Stimulated activated CD8-positive, alpha-beta memory T cell treated with anti-CD3 and anti-CD28 coated beads, Interleukin-15, amount 100 ng/mL, for 48 hours (primary cell): Measurements from ENCODE around the gene APOBEC3F.
"Not testable (repeated sequence)": the region's sequence is repeated elsewhere in the genome, so short reads cannot be mapped to it uniquely, and the experiment has no call there.

Experiments used
- DNase-seq, 2 donors: peaks; one replicate each; pipeline ENCODE4 v3.0.0-alpha.2; 2020; ENCODE audit warnings: low read depth in 2 of 2

APOBEC3F gene

DNA sequence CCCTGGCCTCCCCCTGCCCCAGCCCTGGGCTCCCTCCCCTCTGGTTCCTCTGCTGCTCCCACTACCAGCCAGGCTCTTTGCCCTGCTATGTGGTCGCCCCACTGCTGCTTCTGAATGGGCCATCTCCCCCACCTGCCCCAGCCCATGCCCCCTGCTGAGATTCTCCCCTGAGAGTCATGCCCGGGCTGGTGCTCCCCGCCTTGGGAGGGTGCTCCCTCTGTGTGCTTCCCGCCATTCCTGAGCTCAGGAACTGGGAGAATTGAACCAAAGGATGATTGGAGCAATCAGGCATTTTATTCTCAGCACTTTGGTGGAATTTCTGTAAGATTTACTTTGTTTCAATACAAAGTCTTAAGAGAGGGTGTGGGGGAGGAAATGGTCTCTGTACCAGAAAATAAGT, 12.9 kb upstream of the APOBEC3F start:
- no peak for DNase-seq

DNA sequence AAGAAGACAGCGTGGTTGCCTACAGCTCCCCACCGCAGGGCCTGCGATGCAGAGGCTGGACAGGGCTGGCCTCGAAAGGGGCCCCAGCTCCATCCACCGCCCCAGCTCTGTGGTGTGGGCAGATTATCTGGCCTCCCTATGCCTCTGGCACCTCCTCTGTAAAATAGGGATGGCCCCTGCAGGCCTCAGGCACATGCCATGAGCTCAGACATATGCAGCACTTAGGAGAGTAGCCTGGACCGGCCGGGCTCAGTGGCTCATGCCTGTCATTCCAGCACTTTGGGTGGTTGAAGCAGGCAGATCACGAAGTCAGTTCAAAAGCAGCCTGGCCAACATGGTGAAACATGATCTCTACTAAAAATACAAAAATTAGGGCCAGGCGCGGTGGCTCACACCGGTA, 12.4 kb upstream of the APOBEC3F start:
- DNase-seq = no peak

DNA sequence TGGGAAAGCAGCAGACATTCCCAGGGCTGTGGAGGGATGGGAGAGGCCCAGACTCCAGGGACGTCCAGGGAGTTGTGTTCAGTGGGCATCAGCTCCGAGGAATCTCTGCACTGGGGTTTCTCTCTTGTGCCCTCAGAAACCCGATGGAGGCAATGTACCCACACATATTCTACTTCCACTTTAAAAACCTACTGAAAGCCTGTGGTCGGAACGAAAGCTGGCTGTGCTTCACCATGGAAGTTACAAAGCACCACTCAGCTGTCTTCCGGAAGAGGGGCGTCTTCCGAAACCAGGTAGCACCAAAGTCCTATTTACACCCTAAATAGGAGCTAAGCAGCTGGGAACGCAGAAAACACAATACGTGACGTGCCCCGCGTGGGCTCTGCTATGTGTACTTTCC, 11.4 kb upstream of the APOBEC3F start:
- DNase-seq = no peak

DNA sequence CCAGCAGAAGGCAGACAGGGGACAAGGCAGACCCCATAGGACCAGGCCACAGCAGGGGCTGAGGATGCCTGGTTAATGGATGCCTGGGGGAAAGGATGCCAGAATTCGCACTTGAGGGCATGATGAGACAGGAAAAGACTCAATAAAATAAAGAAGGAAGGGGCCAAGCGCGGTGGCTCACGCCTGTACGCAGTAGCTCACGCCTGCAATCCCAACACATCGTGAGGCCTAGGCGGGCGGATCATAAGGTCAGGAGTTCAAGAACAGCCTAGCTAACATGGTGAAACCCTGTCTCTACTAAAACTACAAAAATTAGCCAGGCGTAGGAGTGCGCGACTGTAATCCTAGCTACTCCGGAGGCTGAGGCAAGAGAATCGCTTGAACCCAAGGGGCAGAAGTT, 10.0 kb upstream of the APOBEC3F start:
- no peak for DNase-seq

DNA sequence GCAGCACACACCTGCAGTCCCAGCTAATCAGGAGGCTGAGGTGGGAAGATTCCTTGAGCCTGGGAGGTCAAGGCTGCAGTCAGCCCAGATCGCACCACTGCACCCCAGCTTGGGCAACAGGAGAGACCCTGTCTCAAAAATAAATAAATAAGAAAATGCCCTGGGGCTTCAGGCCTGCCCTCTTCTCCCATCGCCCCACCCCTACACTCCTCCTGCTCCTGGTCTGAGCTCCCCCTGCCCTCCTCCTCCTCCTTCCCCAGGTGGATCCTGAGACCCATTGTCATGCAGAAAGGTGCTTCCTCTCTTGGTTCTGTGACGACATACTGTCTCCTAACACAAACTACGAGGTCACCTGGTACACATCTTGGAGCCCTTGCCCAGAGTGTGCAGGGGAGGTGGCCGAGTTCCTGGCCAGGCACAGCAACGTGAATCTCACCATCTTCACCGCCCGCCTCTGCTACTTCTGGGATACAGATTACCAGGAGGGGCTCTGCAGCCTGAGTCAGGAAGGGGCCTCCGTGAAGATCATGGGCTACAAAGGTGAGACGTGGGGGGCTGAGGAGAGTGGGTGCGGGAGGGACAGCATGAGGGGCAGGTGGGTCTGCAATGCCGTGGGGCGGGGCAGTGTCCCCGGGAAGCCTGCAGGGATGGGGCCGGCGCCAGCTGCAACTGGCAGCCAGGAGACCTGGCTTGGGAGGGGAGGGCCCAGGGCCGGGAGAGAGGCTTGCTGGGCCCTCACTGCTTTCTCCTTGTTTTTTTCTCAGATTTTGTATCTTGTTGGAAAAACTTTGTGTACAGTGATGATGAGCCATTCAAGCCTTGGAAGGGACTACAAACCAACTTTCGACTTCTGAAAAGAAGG, 9.0 kb upstream of the APOBEC3F start:
- not testable (repeated sequence) for DNase-seq

DNA sequence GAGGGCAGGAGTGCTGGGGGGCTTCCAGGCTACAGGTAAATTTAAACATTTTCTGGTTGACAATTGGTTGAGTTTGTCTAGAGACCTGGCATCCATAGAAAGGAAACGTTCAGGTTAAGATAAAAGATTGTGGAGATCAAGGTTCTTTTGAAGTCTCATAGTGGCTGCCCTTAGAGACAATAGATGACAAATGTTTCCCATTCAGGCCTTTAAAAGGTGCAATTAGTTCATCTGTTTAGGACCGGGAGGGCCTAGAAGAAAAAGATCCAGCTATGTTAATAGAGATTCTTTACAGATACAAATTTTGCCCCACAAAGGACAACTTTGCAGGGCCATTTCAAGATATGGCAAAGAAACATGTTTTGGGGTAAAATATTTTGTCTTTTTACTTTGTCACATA, 3.6 kb upstream of the APOBEC3F start:
- not testable (repeated sequence) for DNase-seq

DNA sequence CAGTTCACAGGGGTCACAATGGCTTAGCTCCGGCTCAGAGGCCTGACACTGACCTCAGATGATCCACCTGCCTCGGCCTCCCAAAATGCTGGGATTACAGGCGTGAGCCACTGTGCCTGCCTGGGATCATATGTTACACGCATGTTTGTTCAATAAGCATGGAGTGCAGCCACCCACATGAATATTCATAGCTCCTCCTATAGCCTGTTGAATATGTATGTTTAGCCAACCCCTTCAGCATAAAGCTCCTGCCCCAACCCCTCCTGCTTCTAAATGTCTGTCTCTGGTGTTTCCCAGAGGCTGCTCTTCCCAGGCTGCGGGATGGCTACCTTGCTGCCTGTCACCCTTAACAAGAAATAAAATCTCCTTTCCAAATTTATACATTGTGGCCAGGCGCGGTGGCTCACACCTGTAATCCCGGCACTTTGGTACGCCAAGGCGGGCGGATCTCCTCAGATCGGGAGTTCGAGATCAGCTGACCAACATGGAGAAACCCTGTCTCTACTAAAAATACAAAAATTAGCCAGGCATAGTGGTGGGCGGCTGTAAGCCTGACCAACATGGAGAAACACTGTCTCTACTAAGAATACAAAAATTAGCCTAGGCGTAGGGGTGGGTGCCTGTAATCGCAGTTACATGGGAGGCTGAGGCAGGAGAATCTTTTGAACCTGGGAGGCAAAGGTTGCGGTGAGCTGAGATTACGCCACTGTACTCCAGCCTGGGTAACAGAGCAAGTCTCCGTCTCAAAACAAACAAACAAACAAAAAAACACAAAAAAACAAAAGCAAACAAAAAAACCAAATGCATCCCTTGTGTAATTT, 1.1 kb upstream of the APOBEC3F start:
- no peak for DNase-seq

DNA sequence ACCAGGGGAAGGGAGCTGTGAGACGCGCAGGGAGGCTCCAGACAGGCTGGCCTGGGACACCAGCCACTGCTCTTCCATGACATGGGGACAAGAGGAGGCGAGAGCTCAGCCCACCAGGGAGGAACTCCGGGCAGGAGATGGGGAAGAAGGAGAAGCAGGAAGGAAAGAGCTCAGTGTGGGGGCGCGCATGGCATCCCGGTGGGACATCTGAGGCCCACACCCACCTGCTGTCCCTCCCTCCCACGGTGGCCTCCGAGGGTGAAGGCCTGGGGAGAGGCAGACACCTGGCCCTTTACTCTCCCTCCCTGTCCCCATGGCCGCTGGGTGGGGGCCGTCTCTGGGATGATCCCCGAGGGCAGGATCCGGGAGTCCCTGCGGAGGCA, 518 bp upstream of the APOBEC3F start:
- not testable (repeated sequence) for DNase-seq

DNA sequence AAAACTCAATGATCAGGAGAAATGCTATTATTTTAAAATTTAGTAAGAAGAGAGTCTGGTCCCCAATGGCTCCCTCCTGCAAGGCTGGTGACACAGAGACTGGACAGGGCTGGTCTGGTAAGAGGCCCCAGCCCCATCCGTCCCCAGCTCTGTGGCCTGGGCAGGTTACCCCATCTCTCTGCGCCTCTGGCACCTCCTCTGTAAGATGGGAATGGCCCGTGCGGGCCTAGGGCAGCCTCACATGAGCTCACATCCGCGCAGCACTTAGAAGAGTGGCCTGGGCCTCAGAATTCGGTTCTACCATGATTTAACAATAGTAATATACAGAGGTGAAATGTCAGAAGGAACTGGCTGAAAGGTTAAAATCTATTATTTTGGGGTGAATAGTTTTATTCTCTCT, 1.2 kb downstream of the APOBEC3F start:
- DNase-seq = no peak

DNA sequence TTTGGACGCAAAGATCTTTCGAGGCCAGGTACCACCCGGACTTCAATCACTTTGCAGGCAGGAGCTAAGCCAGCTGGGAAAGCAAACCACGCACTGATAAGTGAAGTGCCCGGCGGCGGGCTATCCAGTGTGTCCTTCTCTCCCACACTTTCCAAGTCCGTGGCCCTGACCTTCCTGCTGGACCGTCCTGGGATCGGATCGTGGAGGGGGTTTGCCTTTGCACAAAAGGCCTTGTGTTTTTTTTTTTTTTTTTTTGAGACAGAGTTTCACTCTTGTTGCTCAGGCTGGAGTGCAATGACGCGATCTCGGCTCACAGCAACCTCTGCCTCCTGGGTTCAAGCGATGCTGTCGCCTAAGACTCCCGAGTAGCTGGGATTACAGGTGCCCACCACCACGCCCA, 2.4 kb downstream of the APOBEC3F start:
- not testable (repeated sequence) for DNase-seq

DNA sequence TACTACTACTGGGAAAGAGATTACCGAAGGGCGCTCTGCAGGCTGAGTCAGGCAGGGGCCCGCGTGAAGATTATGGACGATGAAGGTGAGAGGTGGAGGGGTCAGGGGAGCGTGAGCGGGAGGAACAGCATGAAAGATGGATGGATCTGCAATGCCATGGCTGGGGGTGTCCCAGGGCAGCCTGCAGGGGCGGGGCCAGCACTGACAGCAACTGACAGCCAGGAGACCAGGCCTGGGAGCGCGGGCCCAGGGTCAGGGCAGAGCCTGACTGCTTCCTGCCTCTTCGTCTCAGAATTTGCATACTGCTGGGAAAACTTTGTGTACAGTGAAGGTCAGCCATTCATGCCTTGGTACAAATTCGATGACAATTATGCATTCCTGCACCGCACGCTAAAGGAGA, 4.5 kb downstream of the APOBEC3F start:
- DNase-seq = not testable (repeated sequence)

DNA sequence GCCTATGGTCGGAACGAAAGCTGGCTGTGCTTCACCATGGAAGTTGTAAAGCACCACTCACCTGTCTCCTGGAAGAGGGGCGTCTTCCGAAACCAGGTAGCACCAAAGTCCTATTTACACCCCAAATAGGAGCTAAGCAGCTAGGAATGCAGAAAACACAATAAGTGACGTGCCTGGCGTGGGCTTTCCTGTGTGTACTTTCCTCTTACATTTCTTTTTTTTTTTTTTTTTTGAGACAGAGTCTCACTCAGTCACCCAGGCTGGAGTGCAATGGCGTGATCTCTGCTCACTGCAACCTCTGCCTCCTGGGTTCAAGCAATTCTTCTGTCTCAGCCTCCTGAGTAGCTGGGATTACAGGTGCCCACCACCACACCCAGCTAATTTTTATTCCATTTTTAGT, 8.8 kb downstream of the APOBEC3F start:
- not testable (repeated sequence) for DNase-seq

DNA sequence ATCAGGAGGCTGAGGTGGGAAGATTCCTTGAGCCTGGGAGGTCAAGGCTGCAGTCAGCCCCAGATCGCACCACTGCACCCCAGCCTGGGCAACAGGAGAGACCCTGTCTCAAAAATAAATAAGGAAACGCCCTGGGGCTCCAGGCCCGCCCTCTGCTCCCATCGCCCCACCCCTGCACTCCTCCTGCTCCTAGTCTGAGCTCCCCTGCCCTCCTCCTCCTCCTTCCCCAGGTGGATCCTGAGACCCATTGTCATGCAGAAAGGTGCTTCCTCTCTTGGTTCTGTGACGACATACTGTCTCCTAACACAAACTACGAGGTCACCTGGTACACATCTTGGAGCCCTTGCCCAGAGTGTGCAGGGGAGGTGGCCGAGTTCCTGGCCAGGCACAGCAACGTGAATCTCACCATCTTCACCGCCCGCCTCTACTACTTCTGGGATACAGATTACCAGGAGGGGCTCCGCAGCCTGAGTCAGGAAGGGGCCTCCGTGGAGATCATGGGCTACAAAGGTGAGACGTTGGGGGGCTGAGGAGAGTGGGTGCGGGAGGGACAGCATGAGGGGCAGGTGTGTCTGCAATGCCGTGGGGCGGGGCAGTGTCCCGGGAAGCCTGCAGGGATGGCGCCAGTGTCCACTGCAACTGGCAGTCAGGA, 11.3 kb downstream of the APOBEC3F start:
- not testable (repeated sequence) for DNase-seq

DNA sequence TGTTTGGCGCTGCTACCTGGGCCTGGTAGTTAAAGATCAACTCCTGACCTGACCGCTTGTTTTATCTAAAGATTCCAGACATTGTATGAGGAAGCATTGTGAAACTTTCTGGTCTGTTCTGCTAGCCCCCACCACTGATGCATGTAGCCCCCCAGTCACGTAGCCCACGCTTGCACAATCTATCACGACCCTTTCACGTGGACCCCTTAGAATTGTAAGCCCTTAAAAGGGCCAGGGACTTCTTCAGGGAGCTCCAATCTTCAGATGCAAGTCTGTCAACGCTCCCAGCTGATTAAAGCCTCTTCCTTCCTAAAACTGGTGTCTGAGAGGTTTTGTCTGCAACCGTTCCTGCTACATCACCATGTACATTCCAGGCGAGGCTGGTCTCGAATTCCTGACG, 15.0 kb downstream of the APOBEC3F start:
- no peak for DNase-seq

DNA sequence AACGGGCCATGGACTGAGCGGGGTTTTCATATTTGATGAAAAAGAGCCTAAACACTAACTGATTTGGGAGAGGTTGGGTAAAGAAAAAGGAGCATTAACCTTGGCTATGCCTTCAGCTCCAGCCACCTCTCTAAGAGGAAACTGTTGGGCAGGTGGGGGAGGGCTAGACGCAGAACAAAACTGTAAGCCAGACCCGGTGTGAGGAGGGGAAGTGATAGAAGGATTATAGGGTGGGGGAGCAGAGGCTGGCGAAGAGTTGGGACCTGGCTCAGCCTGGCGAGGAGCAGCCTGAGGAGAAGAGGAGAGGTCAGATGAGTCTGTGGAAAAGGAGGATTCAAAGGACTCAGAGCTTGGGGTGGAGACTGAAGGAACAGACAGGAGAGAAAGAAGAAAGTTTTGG, 20.6 kb downstream of the APOBEC3F start:
- DNase-seq = not testable (repeated sequence)

DNA sequence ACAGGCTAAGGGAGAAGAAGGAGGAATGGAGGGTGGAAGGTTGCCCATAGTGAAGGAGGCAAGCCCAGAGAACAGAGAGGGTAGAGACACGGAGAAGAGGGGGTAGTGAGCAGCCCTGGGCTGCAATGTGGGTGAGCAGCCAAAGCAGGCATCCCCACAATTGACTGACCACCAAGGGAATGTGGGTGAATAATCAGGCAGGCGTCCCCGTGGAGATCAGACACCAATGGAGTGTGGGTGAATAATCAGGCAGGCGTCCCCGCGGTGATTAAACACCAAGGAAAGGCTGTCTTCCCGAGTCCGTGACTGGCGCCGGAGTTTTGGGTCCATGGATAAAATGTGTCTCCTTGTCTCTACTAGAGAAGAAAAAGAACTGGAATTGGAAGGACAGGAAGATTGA, 21.3 kb downstream of the APOBEC3F start:
- not testable (repeated sequence) for DNase-seq

DNA sequence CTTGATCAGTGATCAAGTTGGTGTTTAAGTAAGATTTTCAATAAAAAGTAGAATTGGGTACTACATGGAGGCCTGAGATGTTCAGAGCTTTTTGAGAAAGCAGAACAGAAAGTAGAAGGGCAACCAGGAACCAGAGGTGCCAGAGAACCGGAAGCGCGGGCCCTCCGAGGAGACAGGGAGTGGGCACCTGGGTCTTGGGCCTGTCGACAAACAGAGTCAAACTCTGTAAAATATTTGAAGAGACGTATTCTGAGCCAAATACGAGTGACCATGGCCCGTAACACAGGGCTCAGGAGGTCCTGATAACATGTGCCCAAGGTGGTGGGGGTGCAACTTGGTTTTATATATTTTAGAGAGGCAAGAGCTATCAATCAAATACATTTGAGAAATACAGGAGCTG, 23.2 kb downstream of the APOBEC3F start:
- not testable (repeated sequence) for DNase-seq

DNA sequence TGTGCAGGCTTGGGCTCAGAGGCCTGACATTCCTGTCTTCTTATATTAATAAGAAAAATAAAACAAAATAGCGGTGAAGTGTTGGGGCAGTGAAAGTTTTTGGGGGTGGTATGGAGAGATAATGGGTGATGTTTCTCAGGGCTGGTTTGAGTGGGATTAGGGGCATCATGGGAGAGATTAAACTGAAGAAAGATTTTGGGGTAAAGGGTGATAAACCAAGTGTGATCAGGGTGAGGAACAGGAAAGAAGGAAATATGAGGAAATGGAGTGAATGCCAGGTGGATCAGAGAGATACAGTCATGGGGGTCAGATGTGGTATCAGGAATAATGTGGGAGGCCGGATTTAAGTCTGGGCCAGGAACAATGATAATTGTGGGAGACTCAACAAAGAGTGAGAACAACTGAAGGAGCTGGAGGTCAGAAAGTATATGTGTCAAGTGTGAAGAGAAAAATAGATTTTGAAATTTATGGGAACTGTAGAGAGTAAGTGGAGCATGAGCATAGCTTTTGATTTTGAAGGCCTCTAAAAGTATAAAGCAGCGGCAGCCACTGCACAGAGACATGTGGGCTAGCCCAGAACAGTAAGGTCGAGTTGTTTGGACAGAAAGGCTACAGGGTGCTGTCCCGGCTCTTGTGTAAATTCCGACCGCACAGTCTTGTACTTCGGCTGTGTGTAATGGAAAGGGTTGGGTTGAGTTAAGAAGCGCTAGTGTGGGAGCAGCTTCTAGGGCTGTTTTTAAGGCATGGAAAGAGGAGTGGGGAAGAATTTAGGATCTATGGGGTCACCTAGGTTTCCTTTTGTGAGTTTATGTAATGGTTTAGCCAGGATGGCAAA, 26.0 kb downstream of the APOBEC3F start:
- DNase-seq = not testable (repeated sequence)

DNA sequence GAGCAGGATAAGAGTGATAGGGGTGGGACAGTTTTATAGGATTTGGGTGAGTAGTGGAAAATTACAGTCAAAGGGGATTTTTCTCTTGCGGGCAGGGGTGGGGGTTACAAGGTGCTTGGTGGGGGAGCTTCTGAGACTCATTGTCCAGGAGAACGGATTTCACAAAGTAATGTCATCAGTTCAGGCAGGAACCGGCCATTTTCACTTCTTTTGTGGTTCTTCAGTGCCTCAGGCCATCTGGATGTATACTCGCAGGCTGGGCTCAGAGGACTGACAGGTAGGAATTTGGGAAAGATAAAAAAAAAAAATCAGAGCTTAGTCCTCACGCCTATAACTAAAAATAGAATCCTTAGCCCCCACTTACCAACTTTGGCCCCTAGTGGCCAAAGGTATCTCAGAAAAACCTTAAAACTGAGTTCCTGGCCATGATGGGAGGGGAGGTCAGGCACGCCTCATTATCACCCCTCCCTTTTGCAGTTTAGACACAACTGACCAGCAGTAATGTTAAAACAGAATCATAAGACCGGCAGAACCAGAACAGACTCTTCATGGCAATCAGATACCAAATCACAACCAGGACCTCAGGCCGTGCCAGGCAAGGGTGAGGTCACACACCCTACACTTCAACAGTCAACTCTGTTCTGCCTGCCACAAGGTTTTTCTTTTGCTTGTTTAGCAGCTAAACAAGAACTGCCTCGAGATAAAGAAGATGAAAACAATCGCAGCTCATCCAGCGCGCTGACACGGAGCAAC, 27.5 kb downstream of the APOBEC3F start:
- DNase-seq = no peak

DNA sequence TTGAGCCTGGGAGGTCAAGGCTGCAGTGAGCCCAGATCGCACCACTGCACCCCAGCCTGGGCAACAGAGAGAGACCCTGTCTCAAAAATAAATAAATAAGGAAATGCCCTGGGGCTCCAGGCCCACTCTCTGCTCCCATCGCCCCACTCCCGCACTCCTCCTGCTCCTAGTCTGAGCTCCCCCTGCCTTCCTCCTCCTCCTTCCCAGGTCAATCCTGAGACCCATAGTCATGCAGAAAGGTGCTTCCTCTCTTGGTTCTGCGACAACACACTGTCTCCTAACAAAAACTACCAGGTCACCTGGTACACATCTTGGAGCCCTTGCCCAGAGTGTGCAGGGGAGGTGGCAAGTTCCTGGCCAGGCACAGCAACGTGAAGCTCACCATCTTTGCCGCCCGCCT, 29.5 kb downstream of the APOBEC3F start:
- DNase-seq = no peak

DNA sequence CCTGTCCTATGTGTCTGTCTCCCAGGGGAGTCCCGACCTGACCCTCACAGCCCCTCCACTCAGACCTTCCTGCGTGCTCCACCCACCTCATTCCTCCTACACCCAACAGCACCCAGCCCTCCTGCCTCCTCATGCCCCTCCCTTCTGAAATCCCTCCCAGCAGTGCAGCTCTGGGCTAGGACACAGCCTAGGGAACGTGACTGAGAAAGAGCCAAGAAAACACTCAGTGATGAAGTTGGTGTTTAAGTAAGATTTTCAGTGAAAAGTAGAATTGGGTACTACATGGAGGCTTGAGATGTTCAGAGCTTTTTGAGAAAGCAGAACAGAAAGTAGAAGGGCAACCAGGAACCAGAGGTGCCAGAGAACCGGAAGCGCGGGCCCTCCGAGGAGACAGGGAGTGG, 31.9 kb downstream of the APOBEC3F start:
- DNase-seq = not testable (repeated sequence)
